CD4-positive, alpha-beta T cell treated with Interleukin-15 for 4 hours (primary cell): ENCODE results near the gene GOLGA1.
"Not testable (repeated sequence)": the region's sequence is repeated elsewhere in the genome, so short reads cannot be mapped to it uniquely, and the experiment has no call there.

ENCODE experiments used
- DNase-seq: peaks from one replicate; pipeline ENCODE4 v3.0.0-alpha.2; 2020; ENCODE audit warnings: low spot score

The GOLGA1 gene, protein sequence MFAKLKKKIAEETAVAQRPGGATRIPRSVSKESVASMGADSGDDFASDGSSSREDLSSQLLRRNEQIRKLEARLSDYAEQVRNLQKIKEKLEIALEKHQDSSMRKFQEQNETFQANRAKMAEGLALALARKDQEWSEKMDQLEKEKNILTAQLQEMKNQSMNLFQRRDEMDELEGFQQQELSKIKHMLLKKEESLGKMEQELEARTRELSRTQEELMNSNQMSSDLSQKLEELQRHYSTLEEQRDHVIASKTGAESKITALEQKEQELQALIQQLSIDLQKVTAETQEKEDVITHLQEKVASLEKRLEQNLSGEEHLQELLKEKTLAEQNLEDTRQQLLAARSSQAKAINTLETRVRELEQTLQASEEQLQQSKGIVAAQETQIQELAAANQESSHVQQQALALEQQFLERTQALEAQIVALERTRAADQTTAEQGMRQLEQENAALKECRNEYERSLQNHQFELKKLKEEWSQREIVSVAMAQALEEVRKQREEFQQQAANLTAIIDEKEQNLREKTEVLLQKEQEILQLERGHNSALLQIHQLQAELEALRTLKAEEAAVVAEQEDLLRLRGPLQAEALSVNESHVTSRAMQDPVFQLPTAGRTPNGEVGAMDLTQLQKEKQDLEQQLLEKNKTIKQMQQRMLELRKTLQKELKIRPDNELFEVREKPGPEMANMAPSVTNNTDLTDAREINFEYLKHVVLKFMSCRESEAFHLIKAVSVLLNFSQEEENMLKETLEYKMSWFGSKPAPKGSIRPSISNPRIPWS

DNA sequence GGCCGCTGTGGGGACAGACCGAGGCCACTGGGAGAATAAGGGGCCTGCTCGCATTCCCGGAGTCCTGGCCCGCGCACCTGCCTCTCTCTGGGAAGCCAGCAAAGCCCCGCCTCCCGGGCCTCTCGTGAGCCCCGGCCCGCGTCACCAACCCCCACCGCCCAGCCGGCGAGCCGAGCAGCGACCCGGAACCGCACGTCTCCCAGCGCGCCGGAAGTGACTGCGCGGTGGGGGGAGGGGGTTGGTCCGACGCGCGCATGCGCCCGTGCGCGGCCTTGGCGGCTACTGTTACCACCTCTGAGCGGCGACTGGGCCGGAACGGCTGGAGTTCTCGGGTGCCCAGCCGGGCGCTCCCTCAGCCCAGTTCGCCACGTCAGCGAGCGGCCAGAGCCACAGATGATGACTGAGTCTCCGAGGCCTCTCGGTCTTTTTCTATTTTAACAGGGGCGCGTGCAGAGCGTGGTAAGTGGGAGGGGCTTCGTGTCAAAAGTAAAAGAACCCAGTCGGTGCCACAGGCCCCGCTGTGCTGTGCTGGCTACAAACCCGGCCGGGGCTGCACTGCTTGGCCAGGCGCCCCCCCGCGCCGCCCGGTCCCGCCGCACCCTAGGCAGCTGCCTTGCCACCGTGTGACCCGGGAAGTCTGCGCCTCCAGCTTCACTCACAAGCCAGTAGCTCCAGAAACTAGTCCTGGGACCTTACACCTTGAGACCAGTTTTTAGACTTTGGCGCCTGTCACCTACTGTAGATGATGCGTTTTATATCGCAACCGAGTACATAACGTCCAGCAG, at the start of gene GOLGA1:
Gene GOLGA1, minus strand, starts transcription at position 190 of the 785 bp plus-strand sequence. CDS start 2,372 bp downstream, outside the sequence.
- peak; percentile 92 for DNase-seq

DNA sequence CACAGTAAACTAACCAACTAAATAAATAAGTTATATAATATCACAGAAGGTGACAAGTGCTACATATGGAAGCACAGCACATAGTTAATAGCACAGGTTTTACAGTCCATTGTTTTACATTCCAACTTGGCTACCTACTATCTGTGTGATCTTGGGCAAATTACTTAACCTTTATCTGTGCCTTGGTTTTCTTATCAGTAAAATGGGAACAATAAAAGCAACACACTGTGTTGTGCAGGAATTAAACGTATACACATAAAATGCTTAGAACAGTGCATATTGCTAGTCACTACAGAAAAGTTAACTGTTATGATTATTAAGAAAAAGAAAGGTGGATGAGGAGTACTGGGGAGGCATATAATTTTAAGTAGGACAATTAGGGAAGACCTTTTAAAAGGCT, 42.8 kb upstream of the GOLGA1 start:
- DNase-seq, result no peak

DNA sequence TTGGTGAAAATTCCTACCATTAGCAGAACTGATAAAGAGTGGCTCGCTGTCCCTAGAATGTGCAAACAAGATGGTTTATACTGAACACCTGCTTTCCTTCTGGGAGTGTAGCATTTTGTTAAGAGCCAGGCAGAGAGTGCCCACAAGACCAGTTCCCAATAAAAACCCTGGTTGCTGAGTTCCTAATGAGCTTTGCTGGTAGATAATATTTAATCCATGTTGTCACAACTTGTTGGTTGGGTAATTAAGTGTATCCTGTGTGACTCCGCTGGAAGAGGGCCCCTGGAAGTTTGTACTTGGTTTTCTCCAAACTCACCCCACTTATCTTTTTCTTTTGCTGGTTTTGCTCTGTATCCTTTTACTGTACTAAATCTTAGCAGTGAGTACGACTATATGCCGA, 39.5 kb upstream of the GOLGA1 start:
- no peak for DNase-seq

DNA sequence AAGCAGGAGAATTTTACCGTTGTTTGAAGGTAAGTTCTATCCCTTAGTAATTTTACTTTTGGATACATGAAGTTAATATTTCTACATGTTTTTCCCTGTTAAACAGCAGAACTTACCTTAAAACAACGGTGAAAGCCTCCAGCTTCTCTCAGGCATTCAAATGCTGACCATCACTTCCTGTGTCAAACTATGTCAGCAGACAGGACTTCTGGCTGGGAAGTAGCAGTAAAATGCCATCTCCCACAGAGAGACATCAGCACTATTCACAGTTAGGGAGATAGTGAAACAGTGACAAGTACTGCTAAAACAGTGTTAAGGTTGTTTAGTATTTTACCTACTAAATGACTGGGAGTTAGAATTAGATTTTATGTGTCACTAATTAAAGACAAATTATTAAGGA, 34.2 kb upstream of the GOLGA1 start:
- DNase-seq, result no peak

DNA sequence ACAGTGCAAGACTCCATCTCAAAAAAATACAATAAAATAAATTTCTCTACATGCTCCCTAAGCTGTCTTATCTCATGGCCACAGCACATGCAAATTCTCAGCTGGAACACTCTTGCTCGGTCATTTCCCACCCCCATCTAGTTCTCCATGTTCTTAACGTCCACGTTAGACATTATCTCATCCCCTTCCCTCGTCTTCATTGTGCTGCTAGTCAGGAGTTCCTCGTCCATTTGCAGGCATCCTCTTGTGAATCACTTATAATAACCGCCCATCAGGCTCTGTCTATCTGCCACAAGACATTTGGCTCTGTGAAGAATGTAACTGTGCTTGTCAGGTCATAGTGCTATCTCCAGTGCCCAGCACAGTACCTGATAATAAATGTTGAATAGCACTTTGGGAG, 32.9 kb upstream of the GOLGA1 start:
- no peak for DNase-seq

DNA sequence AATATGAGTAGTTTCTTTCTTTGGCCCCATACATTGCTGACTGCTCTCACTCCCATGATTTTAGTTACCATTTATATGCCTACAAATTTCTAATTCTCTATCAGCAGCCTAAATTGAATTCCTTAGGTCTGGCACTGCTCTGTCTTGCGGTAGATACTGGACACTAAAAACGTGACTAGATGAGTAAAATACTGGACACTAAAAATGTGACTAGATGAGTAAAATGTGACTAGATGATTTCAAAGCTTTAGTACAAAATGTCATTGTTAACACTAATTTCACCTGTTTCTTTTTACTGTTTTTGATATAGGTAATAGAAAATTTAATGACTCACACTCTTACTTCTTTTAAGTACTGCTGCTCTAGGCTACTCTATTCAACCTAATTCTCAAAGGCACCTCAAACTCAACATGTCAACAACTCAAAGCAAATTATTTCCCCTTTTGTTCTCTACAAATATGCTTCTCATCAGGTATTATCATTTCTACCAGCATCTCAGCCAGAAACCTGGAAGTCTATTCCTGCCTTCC, 31.4 kb upstream of the GOLGA1 start:
- no peak for DNase-seq

DNA sequence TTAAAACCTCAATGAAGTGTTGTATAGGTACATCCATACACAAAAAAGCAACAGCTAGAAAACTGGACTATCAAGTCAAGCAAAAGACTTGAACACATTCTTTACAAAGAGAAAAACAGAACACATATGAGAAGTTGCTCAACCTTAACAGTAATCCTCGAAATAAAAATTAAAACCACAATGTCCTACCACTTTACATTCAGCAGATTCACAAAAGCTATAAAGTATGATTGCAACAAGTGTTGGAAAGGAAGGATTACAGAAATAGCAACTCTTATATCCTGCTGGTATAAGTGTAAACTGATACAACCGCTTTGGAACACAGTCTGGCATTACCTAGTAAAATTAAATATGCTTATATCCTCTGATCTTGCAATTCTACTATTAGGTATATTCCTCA, 28.5 kb upstream of the GOLGA1 start:
- DNase-seq, result no peak

DNA sequence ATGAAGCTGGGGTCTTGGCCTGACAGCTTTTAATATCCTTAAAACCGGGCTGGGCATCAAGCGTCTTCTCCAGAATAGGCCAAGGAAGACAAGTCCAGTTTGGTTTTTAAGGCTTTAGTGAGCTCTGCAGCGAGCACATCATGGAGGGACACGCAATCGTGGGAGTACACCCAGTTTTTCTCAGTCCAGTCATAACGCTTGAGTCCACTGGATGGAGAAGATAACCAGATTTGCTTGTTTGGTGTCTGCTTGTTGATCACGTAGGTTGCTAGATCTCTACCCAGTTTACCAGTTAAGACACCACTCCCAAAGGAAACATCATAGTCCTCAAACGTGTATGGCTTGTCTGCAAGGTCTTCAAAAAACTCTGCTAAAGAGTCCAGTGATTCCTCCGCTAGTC, 27.4 kb upstream of the GOLGA1 start:
- DNase-seq, result no peak

DNA sequence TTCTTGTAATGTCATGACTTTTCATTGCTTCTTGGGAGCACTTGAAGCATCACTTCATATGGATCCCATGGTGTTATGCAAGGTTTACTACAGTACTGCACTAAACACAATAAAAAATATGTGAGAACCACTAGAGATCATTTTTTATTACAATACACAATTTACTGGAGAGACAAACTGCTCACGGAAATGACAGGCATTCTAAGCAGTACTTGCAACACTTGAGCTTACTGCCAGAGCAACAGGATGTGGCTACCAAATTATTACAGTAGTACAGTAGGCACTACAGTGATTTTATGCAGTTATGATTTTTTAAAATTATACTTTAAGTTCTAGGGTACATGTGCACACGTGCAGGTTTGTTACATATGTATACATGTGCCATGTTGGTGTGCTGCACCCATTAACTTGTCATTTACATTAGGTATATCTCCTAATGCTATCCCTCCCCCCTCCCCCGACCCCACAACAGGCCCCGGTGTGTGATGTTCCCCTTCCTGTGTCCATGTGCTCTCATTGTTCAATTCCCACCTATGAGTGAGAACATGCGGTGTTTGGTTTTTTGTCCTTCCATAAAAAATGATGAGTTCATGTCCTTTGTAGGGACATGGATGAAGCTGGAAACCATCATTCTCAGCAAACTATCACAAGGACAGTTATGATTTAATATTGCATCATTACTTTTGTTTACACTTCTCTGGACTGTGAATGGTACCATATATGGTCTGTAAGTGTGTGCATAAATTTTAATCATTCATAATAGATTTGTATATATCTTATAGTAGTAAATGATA, 25.1 kb upstream of the GOLGA1 start:
- peak; percentile 40 for DNase-seq

DNA sequence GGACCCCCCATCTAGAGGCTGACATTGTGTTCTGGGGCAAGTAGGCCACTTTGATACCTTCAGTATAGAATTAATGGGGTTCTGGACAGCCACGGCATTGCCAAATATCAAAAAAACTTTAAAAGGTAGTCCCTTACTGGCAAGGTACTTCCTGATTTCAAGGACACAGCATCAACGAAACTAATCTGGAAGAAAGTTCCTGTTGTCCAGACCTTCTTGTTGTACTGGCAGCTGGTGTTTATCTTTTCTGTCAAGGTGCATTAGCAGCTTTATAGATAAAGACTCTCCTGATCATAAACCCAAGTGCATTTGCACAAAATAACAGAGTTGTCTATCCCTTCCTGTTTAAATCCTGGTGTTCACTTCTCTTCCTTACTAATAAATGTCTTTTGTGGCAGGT, 23.7 kb upstream of the GOLGA1 start:
- no peak for DNase-seq

DNA sequence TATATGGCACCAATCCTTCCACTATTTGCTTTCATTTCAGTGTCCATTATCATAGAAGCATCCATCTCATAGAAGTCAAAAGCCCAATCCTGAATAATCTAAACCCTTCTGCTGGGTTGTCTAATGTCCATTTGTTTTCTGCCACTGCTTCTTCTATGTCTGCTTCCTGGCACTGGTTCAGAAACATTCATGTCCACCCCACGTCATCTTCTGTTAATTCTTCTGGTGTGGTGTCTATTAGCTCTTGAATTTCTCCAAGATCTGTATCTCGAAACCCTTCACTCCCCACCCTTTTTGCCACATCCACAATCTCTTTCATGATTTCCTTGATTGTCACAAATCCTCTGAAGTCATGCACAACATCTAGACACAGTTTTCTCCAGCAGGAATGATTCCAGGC, 23.2 kb upstream of the GOLGA1 start:
- no peak for DNase-seq

DNA sequence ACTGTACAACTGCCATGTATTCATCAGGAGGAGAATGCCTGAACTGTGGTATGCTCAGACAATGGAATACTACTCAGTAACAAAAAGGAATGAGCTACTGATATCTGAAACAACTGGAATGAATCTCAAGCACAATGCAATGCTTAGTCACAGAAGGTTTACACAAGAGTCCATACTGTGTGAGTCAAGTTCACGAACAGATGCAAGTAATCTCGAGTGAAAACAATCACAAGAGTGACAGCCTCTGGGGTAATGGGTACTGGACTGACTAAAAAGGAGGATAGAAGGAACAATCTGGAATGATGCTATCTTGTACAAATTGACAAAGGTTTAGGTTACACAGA, 19.5 kb upstream of the GOLGA1 start:
- no peak for DNase-seq

DNA sequence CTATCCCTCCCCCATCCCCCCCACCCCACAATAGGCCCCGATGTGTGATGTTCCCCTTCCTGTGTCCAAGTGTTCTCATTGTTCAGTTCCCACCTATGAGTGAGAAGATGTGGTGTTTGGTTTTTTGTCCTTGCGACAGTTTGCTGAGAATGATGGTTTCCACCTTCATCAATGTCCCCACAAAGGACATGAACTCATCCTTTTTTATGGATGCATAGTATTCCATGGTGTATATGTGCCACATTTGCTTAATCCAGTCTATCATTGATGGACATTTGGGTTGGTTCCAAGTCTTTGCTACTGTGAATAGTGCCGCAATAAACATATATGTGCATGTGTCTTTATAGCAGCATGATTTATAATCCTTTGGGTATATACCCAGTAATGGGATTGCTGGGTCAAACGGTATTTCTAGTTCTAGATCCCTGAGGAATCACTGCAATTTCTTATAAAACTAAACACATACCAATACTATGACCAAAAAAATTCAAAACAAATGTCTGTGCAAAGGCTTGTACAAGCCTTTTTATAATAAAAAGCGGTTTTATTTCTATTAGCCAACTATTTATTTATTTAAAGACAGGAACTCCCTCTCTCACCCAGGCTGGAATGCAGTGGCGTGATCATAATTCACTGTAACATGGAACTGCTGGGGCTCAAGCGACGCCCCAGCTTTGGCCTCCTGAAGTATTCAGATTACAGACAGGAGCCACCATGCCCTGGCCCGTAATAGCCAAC, 19.0 kb upstream of the GOLGA1 start:
- not testable (repeated sequence) for DNase-seq

DNA sequence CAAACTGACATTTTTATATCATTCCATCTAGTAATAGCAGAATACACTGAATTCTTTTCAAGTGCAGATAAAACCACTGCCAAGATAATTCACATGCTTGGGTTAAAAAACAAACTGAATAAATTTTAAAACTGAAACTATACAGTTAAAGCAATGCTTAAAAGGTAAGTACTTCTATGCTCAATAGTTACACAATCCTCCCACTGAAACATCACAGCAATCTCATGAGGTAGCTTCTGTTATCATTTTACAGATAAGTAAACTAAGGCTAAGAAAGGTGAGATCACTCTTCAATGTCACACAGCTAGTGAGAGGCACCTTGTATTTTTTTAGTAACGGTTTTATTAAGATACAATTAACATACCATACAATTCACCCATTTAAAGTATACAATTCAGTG, 13.4 kb upstream of the GOLGA1 start:
- DNase-seq, result no peak

DNA sequence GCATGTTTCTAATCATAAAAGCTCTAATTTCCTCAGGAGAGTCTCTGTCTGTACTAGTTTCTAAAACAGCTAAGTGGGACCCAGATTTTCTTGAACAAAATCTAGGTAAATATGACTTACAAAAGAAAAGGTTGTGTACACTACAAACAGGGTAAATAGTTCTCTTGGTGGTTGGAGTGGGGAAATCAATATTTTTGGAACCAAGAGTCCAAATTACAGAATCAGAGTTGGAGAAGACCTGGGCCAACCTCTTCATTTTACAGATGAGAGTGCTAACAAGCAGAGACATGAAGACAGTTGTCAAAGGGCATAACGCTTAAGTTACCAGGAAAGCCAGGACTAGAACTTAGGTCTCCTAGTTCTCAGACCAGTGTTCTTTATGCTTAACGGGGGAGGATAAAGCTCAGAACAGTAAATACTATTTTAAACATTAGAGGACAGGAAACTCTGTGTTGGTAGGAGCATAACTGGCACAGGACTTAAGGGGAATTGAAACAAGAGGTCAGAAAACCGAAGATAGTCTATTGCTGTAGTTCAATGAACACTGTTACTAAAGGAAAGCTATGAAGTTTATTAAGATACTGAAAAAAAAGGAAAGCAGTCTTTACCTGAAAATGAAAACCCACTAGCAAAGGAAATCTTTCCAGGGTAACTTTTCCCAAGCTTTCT, 9.3 kb upstream of the GOLGA1 start:
- no peak for DNase-seq

DNA sequence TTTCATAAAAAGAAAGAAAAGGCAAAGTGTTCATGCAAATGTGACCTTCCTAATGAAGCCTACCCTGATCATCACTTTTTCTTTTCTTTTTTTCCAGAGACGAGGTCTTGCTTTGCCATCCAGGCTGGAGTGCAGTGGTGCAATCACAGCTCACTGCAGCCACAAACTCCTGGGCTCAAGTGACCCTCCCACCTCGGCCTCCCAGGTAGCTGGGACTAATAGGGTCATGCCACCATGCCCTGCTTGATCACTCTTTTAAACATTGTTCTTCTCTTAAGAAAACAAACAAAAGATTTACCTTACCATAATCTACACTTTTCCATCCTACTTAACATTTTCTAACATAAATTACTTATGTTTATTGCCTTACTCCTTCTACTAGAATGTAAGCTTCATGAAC, 8.5 kb upstream of the GOLGA1 start:
- DNase-seq, result no peak

DNA sequence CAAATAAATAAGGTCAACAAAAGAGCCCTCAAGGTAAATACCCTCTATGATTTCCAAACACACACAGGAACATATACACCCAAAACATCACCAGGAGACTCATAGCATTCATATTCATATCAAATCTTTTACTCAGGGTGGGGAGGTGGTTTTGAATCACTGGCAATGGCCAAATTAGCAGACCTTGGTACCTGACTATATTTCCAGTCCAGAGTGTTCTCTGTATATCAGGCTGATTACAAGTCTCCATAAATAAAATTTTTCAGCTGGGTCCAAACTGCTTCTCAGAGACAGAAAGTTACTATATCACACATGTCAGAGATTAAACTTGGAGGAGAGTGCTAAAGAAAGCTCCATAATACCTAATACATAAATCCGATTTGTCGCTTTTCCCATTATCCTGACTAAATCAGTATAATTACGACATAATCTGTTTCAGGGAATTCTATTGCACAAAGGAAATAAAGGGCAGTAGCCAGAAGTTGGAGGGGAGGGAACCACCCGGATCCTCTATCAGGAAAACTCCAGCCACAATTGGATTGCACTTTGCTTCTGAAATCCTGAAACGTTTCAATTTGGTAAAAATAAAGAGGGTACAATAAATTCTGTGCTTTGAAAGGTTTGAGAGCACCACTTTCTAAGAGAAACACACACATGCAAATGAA, 7.0 kb upstream of the GOLGA1 start:
- no peak for DNase-seq

DNA sequence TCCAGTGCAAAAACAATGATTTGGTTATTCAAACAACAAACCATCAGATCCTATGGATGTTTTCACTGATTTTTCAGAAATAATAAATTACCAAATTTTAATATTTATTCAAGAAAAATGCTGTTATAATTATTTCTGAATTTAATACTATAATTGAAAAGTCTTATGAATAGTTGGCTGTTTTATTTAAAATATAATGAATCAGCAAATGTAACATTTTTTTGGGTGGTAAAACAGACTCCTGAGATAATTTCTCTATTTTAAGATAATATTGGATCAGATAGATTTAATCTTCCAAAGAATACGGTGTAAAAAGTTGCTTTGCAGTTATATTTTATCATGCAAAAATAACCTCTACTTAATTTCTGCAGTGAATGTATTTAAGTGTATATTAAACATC, 5.3 kb upstream of the GOLGA1 start:
- DNase-seq, result no peak

DNA sequence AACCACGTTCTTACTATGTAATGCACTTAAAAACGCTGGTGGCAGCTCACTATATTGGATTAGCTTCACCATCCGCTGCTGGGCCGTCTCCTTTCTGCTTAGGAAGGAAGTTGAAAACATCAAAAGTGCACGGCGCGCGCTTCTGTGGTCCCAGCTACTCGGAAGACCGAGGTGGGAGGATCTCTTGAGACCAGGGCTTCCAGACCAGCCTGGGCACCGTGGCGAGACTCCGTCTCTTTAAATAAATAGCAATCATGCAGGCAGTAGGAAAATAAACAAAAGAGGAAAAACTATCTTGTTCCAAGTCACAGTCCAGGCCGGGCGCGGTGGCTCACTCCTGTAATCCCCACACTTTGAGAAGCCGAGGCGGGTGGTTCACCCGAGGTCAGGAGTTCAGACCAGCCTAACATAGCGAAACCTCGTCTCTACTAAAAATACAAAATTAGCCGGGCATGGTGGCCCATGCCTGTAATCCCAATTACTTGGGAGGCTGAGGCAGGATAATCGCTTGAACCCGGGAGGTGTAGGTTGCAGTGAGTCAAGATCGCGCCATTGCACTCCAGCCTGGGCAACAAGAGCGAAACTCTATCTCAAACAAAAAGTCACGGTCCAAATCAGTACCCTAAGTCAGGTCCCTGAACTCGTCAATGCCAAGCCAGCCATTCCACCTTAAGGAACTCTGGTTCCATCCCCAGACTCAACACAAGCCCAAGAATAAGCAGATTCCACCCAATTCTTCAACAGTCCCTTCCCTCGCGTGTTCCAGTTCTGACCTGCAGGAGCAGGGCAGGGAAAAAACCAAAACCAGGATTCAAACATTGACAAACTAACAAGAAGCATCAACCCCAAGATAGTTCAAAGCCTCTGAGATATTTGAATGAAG, 1.0 kb upstream of the GOLGA1 start:
- DNase-seq, result peak; percentile 63
